Cortex of kidney (tissue), 1 donor: ENCODE data around the gene C1orf198.

Source experiments
- DNase-seq: peaks from one replicate; lab custom pipeline; 2025; lab: John Stamatoyannopoulos, UW

Gene C1orf198

DNA sequence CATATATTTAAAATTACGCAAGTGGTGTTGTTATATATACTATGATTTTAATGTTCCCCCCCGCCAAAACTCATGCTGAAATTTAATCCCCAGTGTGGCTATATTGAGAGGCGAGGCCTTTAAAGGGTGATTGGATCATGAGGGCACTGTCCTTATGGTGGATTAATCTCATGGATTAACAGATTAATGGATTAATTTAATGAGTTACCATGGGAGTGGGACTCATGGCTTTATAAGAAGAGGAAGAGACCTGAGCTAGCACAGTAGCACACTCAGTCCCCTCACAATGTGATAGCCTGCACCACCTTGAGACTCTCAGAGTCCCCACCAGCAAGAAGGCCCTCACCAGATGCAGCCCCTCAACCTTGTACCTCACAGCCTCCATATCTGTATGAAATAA is 34.8 kb downstream of the C1orf198 start:
- no peak for DNase-seq

DNA sequence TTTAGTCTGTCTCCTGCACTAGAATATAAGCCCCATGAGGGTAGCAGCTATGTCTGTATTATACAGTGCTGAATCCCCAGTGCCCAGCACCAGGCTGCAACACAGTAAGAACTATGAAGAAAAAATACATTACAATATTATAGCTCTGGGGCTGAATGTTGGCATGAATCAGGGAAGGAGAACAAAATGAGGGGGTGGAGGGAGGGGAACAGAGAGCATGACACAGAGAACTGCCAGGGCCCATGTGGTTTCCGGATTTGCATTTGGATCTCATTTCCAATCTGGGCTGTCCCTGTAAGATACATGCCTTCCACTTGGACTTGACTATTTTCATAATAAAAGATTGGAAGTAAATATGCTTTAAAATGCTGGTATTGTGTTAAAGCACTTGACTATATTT is 35.8 kb downstream of the C1orf198 start:
- DNase-seq, result no peak

DNA sequence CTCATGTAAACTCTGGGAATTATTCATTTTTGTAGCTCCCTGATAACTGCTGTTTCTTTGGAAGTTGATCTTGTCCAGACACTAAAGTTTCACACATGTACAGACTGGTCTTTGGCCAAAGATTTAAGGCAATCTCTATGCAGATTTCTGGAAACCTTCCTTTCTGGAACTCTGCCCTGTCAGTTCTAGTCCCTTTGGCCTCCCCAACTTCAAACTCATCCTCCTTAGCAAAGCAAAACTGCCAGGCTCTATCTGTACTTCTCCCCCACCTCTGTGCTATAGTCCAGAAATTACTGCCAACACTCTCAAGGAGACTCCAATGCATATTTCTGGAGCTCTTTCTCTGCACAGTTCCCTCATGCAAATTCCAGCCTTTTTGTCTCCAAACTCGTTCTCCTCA is 36.5 kb downstream of the C1orf198 start:
- no peak for DNase-seq

DNA sequence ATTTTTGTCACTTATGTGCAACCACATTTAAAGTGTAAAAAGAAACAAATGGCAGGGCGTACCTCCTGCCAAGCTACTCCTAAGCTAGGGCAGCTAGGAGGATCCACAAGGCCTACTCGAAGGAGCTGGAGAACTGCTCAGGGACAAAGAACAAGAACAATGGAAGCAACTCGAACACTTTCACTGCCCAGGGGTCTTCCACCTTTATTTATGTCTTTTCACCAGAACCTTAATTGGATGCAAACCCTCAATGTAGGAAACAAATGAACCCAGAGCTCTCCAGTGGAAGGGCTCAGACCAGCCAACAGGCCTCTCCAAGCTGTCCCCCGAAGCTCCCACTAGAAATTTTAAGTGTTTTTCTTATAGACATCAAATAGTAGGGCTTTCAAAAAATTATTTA is 39.9 kb downstream of the C1orf198 start:
- no peak for DNase-seq

DNA sequence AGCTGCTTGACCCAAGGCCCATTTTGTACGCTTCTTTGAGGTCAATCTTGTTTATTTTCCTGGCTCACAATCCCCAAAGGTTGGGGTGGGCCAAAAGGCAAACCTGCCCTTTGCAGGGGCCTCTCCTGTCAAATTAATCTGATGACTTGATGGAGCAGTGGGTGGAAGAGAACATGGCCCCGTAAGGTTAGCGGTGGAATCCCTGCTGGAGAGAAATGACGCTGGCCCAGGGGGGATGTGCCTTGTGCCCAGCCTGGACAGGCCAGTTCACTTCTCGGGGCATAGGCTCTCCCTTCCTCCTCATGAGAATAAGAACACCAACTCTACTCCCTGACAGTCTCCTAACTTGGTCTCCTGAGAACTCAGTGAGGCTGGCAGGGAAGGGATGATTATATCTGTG is 40.5 kb downstream of the C1orf198 start:
- no peak for DNase-seq

DNA sequence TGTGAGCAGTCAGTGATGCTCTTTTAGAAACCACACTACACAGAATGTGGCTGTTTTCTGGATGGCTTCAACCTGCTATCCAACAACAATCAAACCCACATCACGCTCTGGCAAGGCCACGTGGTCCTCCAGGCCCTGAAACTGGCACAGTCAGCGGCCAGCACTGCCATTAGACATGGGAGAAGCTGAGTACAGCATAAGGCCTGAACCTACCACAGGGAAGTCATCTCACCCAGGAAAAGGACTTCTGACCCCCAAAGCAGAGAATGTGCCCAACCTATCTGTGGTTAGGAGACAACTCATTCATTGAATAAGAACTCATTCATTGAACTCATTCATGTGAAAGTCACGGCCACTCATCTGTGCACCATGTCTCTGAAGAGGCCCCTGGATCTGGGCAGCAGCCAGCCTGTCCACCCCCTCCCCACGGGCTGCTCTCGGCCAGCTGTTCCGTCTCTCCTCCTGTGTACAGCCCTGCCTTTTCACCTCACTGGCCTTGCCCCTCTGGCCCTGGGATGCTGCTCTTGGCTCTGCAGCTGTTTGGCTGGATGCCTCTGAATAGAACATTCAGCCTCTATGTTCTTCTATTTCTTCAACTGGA is 41.1 kb downstream of the C1orf198 start:
- DNase-seq, result no peak

DNA sequence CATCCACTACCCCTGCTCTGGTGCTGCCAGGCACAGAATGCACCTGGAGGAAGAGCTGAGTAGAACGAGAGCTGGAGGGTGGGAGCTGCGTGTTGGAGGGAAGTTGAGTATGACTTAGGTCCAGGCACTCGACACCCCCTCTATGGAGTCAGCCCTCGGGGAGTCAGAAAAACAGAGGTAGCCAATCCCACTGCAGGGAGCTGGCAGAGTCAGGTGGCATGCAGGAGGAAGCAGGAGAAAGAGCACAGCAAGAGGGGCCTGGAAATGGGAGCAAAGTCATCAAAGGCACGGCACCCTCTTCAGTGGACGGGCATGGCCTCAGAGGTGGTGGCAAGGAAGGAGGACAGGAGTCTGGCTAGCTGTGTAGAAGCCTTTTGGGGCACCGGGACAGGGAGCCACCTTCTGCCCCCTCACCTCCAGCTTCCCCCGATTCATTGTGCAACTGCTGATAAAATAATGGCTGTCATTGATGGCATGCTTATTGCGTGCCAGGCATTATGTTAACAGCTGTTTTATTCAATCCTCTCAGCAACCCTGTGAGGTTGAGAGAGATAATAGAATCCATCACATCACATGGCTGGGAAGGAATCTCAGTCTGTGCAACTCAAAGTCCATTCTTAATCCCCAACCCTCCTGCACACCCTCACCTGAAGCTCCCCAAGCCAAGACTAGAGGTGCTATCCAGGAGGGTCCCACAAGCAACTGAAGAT is 42.0 kb downstream of the C1orf198 start:
- DNase-seq, result no peak

DNA sequence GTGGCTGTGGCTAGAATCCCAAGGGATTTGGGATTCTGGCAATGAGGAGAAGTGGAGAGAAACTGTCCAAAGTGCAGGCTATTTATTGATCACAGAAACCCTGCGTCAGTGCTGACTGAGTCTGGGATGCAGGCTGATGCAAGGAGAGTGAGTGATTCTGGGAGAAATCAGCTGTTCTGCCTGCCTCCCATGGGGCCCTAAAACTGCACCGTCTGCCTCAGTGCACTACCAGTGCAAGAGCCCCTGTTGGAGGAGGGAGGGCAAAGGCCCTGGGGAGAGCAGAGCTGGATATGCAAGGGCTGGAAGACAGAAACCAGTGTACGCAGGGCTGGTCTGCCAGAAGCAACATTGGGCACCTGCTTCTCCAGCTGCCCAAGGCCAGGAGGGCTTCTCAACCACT is 42.6 kb downstream of the C1orf198 start:
- no peak for DNase-seq

DNA sequence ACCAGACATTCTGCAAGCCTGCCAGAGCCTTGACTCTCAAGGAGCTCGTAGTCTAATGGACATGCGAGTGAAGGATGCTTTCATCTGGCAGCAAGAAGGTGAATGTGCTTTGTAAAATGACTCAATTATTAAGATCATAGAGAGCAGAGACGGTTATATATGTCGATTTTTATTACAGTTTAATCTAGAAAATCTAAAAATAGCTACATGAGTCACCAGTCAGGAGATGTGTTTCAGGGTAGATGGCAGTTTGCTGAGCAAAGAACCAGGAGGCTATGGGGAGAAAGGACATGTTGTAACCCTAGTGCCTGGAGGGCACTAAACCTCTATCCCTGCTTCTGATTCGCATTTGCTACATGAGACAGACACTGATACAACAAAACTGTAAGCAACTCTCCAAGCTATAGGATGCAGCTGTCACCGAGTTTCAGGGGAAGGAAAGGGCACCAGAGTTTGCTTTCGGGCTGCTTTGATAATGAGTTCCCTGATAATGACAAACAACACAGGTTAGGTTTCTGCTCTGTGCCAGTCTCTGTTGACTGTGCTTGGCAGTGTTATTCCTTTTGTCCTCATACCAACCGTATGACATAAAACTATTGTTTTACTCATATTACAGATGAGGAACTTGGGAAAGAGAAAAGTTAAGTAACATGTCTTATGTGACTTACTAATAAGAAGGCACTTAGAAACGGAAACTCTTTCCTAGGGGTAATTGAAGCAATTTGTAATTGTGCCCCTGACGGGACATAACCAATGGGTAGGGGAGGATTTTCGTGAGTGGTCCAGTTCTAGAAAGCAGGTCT is 43.2 kb downstream of the C1orf198 start:
- no peak for DNase-seq

DNA sequence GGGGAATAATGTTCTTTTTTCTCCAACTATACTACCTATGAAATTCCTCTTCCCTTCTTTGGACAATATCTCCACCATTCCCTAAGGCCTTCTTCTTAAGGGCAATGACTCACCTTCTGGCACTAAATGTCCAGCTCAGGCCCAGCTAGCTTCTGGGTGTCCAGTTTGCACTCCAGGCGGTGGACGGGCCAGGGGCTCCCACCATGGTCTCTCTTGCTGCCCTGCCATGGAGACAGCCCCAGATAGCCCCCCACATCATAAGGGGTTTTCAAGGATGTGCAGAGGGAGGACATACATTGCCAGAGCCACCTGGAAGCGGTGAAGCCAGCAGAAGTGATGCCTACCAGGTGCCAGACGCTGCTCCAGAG is 43.8 kb downstream of the C1orf198 start:
- DNase-seq, result no peak

DNA sequence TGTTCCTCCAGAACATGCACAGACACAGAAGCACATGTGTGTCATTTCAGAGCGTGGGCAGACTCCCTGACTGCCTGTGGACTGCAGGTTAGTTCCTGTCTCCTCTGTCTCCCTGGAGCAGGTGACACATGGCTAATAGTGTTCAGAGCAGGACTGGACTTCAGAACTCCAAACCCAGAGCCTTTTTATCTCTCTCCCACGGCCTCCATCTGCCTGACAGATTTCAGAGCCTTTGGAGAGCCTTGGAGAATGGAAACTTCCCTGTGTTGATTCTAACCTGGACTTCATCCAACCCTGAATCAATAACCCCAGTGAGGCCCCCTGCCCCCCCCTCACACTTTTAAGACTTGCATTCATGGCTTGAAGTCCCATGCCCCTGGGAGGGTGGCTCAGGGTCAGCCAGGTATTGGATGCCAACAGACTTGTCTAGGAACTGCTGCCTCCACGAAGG is 44.4 kb downstream of the C1orf198 start:
- no peak for DNase-seq

DNA sequence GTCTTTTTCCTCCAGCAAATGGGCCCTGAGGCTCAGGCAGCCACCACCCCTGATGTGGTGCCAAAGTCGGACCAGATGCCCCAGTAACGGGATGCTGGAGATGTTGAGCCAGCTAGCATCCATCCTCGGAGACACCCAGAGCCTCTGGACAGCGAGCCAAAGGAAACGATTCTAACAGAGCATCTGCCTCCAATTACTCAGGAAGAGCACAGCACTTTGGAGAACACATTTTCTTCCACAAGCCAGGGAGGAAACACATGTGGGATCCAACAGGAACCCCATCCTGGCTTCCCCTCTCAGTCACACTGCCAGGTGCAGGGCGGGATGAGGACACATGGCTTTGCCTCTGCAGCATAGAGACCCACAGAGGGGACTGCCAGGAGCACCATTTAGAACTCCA is 44.9 kb downstream of the C1orf198 start:
- no peak for DNase-seq

DNA sequence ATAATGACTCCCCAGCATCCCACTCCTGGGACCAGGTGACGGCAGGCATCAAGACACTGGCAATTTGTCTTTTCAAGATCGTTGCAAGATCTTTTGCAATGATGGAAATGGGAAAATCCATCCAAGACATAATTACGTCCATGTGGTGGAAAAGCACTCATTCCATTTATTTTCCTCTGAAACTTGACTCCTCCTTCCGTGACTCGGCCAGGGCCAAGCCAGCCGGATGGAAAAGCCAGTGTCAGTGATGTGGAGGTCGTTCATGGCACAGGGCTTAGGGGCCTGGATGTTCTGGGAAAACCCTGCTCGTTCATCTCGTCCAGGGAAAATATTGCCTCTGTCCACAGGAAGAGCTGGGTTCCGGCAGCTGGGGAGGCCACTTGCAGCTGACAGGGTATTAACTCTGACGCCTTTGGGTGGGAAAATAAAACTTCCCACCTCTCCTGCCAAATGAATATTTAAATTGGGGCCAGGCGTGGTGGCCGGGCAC is 46.2 kb downstream of the C1orf198 start:
- no peak for DNase-seq

DNA sequence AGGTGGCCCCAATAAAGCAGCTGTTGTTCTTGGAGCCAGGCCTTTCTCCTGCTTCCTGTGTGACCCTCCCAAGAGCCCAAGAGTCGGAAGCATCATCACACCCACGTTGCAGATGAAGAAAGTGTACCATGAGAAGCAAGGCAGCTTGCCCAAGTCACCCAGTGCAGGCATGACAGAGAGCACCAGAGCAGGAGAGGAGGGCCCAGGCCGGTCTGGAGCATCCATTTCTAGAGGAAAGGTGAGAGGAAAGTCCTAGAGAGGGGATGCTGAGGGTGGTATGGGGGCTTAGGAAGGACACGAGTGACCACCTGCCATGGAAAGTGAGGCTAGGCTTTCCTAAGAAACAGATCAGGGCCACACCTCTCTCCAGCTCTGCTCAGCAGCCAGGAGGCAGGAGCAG is 47.0 kb downstream of the C1orf198 start:
- no peak for DNase-seq

DNA sequence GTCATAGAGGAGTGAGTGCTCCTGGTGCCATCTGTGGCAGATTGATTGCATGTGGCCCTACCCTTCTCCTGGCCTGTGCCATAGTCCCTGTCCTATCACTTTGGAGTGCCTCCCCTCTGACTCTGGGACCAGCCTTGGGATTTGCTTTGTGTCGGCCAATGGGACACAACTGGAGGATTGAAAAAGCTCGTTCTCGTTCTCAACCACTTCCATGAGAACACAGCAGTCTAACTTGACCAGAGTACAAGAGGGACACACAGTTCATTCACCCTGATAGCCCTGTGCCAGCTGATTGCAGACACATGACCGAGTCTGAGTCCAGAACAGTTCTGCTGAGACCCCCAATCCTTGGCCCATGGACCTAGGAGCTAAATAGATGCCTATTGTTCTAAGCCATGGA is 47.8 kb downstream of the C1orf198 start:
- no peak for DNase-seq

DNA sequence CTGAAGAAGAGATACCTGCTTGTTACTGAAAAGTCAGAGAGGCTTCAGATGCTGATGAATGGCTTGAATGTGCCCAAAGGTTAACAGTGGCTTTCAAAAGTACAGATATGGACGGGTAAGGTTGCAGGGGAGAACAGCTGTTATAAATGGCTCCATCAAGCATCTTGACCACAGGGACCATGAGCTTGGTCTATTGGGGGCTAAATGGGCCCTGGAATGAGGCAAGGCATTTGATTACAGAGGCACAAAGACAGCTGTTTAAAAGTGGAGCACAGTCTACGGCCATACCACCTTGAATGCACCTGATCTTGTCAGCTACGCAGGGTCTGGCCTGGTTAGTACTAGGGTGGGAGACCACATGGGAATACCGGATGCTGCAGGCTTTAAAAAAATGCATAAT is 48.3 kb downstream of the C1orf198 start:
- no peak for DNase-seq

DNA sequence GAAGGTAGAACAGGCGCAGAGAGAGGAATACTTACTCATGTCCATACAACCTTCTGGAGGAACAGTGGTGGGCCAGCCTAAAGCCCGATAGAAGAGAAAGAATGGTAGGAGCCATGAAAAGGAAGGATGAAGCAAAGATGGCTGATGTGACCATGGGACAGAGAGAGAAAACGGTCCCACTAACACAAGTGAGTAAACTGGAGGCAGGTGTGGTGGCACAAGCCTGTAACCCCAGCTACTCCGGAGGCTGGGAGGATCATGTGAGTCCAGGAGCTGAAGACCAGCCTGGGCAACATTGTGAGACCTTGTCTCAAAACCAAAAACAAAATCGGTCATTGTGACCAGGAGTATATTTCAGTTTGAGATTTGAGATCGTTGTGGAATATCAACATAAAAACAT is 49.4 kb downstream of the C1orf198 start:
- DNase-seq, result no peak

DNA sequence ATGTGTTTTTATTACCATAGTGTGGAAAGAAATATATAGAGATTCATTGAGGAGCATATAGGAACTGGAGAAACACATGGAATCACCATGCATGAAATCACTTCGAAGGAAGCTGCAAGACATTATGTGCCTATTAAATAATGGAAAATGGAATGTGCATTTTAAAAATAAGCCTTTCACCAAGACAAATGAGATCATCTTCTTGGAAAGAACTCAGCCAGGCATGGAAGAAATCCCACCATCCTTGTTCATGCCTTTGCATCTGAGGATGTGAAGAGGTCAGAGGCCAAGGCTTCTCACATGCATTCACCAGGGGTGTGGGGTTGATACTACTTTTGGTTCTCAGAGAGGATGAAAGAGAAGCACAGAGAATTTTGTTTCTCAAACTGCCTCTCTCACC is 50.0 kb downstream of the C1orf198 start:
- DNase-seq, result no peak

DNA sequence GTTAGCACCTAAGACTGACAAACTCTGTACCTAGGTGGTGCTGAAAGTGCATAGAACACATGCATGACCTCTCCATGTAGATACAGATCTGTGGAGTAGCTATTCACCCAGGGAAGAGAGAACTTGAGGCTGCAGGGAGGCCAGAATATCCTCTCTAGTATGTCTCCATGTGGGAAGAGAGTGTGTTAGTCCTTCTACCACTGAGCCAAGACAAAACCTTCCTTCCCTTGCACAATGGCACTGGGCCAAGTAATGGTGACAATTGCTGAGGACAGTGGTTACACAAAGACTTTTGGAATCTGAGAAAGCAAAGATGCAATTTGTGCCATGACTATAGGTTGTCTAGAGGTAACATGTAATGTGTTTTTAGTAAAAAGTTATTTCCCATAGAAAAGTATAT is 52.3 kb downstream of the C1orf198 start:
- DNase-seq, result no peak

DNA sequence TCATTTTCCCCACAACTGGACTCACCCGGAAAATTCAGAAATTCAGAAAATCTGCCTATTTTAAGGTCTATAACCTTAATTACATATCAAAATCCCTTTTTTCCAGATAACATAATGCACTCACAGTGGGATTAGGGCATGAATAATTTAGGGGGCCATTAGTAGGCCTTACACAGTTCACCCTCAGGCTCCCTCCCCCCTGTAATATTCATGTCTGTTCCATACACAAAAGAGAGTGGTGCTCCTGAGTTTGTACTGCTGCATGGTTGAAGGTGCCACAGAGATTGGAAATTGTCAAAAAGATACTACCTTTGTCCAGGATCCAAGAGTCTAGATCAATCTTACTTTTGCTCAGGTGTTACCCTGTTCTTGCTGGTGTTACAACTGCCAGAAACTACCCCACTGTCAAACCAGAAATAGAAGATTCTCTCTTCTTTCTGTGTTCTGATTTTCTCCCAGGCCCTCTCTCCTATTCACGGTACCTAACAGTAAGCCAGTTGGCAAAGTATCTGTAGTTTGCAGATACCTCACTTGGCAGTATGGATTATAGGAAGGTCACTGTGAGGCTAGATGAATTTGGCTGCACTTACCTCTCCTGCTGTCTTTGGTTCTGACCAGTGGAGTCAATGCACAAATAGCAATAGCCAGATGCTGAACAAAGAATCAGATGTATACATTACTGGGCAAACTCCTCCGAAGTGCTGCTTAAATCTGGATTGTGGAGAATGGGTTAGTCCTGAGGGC is 53.2 kb downstream of the C1orf198 start:
- DNase-seq, result no peak

DNA sequence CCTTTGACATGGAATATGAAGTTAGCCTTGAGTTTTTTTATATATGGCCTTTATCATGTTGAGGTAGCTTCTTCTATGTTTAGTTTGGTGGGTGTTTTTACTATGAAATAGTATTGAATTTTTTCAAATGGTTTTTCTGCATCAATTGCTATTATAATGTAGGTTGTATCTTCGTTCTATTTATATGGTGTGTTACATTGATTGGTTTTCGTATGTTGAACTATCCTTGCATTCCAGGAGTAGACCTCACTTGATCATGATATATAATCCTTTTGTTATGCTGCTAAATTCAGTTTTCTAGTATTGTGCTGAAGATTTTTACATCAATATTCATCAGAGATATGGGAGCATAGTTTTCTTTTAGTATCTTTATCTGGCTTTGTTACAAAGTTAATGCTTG is 55.8 kb downstream of the C1orf198 start:
- DNase-seq, result no peak

DNA sequence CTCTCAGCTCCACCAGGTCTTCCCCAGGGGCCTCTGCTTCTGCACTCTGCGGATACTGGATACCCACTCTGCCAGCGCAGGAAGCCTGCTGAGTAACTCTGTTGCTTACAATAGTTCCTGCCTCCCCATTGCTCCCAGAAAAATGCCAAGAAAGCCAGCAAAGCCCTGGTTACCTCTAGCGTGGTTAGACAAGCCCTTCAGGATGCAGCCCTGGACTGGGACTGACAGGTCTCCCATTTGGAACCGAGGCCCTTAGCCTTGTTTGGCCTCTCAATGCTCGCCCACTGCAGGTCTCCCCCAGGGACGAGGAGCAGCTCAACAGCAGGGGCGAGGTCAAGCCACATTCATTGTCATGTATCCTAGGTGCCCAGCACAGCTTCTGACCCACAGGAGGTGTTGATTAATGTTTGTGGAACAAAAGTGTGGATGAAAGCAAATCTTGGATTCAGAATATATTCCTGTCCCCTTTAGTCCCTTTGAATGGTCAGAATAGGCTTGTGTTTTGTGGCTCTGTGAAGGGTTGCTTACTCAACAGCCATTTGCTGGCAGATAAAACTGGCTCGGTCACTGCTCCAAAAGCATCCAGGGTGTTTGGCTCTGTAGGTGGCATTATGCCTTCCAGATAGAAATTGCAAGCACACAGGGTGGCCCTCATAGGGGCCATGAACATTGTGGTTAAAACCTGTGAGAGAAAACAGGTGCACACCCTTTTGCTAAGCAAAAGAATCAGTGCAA is 58.9 kb downstream of the C1orf198 start:
- no peak for DNase-seq
